GM19238 (cell line): ENCODE measurements around the gene IL37.
"Not testable (repeated sequence)": the region's sequence is repeated elsewhere in the genome, so short reads cannot be mapped to it uniquely, and the experiment has no call there.

ENCODE experiments used
- DNase-seq: peaks from one replicate; pipeline ENCODE4 v3.0.0; 2011; ENCODE audit warnings: low spot score; ENCODE audit not compliant: insufficient read length

Gene IL37

DNA sequence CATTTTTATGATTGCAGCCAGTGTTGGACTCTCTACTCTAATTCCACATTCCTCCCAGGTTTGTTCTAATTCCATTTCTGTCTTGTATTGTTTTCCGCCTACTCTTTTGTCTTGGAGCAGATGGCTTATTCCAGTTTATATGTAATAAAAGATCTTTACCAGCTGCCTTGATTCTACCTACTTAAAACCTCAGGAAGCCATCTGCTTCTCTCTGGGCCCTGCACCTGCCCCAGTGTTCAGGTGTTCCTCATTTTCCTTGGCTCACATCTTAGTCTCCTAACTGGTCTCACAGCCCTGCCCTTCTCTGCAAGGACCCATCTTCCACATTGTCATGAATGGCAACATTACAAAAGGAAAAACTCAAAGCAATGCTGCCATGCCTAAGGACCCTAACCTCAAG, 21.0 kb upstream of the IL37 start:
- no peak for DNase-seq

DNA sequence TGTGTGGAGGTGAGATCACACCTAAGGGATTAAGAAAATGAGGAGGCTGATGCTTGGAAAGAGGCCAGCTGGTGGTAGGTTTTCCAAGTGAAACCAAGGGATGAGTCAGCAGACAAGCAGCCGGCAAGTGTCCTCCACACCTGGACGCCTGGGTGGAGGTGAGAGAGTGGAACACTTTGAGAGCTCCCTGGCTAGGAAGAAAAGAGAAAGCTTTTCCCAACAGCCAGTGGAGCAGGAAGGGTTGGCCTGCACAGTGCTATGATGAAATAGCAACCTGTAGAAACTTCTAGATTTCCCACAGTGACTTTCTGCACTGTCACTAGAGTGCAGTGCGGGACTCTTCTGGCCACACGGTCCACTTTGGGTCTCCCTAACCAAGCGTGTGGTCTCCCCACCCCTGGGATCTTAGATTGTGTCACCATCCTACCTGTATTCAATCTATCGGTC, 19.6 kb upstream of the IL37 start:
- DNase-seq: no peak

DNA sequence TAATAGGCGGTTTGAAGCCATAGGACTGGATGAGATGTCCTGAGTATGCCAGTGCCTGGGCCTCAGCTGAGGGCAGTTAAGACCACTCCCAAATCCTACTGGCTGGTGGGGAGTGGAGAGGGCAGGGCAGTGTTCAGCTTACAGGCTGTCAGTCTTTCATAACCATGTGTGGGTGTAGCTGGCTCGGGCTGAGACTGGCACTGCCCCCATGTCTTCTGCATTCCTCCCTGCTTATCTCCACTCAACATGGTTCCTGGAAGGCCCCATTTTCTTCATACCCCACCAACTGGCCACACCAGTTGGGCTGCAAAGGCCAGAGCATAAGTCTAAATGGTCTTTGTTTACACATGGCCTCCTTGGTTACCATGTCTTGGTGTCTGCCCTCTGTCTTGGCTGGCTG, 17.2 kb upstream of the IL37 start:
- no peak for DNase-seq

DNA sequence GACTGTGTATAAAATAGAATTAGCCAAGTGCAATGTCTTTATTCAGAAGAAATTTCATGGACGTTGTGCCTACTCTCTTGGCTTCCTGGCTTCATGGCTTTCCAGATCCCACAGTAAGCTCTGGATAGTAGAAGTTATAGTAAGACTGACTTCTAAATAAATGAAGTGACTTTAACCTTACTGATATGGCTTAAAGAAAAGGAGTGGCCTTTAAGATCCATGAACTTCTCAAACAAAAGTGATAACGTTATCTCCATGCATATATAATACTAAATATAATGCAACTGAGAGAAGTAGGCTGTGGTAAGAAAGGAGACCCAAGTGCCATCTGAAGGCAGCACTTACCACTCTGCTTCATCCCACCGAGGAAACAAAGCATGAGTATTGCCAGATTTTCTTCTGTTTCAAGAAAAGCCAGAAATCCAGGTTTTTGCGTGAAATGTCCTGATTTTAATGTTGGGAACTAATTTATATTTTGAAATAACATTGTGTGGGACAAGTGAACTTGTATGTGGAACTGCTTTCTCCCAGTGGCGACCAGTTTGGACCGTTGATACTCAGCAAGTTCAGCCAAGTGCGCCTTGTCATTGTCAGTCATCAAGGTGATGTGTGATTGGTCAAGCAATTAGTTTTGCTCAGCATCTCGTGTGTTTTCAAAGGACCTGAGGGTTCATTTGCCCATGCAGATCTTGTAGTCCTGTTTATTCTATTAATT, 13.9 kb upstream of the IL37 start:
- DNase-seq: no peak

DNA sequence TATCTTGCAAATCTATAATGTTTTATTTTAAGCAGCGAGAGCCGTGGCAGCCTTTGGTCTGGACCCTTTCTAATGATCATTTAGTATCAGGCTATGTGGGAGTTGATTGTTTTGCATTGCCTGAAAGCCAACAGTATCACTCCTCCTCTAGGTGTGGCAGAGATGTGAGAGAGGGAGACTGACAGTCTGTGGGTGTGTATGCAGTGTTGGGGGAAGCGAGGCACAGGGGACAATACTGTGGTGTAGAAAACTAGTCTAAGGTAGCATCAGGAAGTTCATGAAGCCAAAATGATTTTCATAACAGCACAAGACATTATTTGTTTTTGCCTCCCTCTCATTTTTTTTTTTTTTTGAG, 13.4 kb upstream of the IL37 start:
- no peak for DNase-seq

DNA sequence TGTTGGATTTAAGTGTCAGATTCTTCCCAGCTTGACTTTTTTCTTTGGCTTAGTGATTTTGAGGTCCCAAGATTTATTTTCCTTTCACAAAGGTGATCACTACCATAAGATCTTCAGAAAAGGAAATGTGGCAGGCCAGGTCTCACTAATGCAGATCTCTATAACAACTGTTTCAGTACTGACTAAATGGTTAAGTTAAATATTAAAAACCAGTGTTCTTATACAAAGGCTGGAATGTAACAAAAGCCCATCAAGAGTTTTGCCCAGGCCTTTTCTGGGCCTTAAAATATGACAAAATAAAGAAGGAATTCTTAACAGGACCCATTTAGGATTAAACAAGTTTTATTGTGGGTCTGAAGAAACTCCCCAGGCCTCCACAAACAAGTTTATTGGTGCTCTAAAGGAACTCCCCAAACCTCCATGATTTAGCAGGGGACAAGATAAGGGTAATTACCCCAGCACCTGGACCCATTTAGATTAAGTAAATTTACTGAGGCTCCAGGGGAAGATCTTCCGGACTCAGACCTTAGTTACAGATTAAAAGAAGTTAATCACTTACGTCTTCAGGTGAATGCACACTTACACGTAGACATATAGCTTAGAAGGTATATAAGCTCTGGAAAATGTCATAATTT, 9.4 kb upstream of the IL37 start:
- DNase-seq: not testable (repeated sequence)

DNA sequence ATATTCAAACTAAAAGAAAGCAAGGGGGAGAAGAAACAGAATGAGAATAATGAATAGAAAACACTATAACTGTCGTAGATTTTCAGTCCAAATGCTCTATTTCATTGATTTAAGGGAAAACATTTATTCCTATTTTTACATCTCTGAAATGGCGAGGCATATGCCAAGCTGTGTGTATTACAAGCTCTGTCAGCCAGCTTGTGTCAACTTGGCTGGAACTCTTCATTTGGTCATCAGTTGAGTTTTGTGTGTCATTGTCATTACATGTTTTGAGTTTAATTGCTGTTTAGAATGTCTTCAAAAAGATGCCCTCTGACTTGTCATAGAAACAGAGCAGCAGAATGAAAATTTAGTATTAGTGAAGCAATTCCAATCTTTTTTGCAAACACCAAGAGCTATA, 8.1 kb upstream of the IL37 start:
- no peak for DNase-seq

DNA sequence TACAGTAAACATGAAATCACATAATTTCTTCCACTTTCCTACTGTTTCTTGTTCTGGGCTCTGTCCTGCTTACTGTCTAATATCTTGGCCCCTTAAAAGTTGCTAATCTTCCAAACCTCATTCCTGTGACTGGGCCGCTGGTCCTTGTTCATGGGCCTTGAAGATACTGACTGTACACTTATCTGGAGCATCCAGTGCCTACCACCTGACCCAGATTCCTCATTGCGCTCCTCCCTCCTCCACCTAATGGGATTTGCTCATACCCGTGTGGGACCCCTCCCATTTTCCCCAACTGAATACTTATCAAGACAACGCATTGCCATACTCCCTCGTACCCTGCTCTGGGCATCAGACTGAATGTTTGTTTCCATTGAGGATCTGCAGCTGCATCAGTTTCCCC, 6.1 kb upstream of the IL37 start:
- DNase-seq: no peak

DNA sequence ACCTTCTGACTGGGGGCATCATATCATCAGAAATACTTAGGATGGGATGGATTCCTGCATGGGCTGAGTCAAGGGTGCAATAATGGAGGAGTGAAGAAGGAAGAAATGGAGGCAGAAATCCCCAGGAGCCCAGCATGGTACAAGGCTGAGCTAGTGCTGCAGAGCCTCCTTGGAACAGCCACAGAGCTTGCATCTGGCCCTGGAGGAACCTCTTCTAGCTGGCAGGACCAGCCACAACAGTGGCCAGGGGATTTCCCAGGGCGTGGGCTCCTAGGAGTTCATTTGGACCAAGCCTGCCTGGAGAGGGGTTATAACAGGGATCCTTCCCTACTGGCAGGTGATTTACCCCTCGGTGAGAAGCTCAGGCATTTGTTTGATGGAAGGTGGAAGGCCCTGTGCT, 4.7 kb upstream of the IL37 start:
- DNase-seq: no peak

DNA sequence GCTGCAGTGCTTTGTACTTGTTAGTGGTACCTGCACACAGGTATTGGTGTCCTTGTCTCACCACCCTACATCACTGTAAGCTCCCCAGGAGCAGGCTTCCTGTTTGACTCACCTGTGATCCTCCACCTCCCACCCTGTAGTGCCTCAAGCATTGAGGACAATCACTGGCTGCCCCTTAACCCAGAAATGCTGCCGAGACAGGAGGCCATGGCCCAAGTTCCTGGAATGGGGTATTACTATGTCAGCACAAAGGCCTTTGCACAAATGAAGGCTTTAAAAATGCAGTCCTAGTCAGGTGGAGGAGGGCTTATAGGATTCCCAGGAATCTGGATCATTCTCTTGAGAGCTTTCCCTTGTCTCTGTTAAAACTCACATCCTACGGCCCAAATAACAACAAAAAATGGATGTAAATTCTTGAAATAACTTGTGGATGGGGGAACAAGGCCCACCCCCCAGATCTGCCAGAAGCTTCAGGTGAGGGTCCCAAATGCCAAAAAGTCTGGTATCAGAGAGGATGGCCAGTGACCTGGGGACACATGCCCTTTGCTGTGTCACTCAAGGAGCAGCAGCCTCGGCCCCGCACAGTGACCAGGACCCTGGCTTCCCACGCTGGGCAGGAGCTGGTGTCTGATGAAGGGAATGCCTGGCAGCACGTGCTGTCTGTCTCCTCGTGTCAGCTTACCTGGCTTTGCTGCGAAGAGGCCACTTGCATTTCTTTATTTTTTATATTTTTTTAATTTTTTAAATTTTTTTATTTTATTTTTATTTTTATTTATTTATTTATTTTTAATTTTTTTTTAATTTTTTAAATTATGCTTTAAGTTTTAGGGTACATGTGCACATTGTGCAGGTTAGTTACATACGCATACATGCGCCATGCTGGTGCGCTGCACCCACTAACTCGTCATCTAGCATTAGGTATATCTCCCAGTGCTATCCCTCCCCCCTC, 3.7 kb upstream of the IL37 start:
- DNase-seq: no peak

DNA sequence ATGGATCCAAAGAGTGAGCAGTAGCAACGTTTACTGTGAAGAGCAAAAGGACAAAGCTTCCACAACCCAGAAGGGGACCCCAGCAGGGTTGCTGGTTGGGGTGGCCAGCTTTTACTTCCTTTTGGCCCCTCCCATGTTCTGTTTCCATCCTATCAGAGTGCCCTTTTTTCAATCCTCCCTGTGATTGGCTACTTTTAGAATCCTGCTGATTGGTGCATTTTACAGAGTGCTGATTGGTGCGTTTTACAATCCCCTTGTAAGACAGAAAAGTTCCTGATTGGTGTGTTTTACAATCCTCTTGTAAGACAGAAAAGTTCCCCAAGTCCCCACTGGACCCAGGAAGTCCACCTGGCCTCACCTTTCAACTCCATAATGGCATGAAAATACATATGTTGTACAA, 2.4 kb upstream of the IL37 start:
- not testable (repeated sequence) for DNase-seq

DNA sequence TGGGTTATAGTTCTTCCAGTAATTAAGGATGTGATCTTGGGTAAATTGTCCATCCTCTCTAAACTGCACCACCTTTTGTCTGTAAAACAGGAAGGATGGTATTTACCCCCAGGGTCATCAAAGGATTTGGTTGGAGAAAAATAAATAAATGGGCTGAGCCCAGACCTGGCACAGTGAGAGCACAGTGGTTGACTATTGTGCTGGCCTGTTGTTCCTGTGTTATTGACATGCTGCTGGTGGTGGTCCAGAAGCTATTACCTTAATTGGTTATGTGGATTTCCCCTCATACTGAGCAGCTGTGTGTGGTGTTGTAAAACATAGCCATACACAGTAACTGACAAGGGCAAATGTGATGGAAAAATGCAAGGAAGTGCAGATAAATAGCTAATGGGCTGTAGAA, 746 bp upstream of the IL37 start:
- no peak for DNase-seq

DNA sequence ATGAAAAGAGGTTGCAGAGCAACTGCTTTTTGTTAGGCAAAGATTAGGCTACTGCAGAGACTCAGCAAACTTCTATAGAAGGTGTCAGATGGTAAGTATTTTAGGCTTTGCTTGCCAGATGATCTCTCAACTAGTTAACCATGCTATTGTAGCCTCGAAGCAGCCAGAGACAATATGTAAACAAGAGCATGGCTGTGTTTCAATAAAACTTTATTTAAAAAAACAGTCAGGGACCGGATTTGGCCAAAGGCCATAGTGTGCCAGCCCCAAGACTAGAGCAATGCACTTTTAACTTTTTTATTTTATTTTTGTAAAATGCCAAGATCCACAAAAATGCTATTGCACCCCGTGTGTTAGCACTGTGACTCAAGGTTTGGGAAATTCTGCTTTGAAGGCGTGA, 1.4 kb downstream of the IL37 start:
- DNase-seq: no peak

DNA sequence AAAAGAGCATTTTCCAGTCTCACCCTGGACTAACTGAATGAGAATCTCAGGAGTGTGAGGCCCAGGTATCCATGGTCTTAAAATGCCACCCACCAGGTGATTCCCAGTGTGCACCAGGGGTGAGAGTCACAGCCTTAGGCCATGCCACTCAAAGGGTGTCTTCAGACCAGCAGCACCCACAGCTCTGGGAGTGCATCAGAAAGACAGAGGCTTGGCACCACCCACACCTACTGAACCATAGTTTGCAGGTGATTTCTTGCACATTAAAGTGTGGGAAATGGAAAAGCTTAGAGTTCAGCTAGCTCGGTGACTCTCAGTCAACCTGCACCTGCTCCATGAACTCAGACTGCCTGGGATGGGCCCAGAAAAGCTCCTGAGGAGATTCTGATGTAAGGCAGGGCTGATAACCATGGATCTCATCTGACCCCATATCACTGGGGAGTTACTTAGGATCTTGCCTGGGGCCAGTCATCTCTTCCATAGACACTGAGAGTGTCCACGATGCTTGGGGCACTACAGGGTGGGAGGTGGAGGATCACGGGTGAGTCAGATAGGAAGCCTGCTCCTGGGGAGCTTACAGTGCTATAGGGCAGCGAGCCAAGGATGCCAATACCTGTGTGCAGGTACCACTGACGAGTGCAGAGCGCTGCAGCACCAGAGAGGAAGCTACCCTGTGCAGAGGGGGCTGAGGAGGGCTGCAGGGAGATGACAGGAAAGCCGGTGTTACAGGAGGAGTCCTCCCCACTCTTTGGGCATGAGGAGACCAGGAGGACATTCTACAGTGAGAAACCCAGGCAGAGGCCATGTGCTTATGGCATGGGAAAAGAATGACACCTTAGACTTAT, 4.6 kb downstream of the IL37 start:
- DNase-seq: no peak

DNA sequence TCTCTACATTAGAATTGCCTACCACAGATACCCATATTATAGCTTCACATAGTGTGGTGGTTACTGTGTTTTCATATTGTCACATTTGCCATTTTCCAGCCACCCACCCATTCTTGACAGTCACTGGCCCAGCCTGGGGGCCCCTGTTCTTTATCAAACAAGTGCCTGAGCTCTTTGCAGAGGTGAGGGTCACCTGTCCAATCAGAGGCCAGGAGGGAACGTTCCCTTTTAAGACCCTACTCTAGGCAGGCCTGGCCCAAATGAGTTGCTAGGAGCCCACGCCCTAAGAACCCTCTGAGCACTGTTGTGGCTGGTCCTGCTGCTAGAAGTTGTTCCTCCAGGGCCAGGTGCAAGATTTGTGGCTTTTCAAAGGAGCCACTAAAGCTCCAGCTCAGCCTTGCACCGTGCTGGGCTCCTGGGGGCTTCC, 5.2 kb downstream of the IL37 start:
- no peak for DNase-seq

DNA sequence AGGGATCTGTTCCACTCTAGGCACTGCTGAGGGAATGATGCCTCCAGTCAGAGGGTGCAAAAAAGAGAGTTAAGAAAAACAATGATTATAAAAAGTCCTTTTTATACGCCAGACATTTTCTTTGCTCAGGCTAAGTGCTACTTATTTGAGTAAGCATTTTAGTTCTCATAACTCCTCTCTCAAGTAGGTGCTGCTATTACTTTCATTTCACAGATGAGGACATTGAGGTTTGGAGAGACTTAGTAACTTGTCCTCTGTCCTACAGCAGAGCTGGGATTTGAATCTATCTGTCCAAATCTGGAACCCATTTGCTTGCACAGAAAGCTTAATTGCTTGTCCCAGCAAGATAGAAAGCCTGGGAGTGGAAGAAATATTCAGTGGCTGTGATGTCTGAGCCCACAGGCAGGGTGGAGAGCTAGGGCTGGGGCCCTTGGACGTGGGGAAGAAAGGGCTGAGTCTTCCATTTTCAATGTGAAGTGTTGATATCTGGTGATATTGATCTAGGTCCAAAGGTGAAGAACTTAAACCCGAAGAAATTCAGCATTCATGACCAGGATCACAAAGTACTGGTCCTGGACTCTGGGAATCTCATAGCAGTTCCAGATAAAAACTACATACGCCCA, 5.8 kb downstream of the IL37 start:
- no peak for DNase-seq

DNA sequence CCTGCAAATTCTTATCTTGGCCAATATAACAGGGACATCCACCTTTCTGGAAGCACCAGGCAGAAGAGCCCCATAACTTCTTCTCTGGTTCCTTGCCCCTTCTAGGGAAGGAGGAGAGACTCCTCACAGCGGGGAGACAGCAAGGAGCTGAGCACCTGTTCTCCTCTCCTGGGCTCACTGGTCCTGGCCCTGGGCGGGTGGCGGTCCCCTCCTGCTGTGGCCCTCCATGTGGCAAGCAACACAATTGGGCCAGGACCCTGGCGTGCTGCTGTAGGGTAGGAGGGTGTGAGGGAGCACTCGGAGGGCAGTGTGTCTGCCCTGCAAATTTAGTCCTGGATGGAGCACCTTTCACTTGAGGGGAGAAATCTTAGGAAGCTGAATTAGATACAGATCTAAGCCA, 6.9 kb downstream of the IL37 start:
- no peak for DNase-seq

DNA sequence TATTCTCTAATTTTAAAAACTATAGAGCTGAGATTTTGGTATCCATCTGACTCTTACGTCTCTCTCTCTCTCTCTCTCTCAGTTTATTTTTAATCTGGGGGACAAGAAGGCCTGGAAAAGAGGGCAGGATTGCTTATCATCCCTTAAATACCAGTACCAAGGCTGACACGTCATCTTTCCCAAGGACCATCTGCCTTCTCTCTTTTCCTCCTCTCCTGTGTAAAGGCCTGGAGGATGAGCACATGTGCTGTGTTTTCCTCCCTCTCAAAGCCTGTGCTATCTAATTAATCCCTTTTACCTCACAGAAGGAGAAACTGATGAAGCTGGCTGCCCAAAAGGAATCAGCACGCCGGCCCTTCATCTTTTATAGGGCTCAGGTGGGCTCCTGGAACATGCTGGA, 7.3 kb downstream of the IL37 start:
- no peak for DNase-seq

DNA sequence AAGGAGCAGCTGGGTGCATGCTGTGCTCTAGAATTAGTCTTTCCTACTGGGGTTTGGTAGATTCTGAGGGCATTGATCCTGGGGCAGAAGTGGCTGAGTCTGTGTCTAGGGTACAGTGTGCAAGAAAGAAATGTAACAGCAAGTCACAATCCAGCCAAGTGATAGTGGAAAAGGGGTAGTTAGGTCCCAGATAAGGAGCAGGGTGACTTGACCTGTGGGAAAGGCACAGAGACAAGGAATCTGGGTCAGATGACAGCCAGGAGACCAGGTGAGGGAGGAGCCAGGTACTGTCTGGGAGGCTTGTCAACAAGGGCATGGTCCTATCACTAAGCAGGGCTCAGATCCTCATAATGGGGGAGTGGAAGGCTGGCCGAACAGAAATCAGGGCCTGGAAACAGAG, 8.1 kb downstream of the IL37 start:
- no peak for DNase-seq

DNA sequence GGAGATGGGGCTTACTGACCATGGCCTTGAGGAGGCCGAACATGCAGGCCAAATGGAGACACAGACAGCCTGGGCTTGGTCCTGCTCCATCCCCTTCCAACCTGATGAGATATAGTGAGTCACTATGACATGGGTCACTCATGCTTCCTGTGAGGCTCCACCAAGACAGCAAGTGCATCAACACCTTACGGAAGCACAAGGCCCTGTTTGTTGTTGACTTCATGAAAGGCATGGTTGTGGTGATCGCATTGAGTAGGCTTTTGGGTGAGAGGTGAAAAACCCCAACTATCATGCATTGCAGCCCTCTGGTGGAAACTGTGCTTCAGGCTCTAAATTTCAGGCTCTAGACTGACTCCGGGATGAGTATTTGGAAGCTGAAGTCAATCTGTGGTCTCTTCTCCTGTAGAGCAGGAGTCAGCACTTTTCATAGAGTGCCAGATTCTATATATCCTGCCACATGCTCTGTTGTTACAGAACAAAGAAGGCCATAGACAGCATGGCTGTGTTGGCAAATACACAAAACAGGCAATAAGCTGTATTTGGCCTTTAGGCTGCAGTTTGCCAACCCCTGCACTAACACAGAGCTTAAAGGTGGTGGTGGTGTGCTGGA, 10.1 kb downstream of the IL37 start:
- no peak for DNase-seq

DNA sequence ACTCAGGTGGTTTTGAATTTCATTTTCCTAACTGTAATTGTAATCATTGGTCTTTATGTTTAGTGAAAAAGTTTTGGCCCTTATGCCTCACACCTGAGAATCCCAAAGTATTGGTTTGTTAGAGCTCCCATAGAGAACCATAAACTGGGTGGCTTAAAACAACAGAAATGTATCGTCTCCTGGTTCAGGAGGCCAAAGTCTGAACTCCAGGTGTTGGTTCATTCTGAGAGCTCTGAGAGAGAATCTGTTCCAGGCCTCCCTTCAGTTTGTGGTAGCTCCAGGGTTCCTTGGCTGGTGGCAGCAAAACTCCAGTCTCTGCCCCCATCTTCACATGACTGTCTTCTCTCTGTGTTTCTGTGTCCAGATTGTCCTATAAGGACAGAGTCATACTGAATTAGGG, 11.0 kb downstream of the IL37 start:
- DNase-seq: no peak
